ENCODE measurements around the gene GRM7.

Gene GRM7

DNA sequence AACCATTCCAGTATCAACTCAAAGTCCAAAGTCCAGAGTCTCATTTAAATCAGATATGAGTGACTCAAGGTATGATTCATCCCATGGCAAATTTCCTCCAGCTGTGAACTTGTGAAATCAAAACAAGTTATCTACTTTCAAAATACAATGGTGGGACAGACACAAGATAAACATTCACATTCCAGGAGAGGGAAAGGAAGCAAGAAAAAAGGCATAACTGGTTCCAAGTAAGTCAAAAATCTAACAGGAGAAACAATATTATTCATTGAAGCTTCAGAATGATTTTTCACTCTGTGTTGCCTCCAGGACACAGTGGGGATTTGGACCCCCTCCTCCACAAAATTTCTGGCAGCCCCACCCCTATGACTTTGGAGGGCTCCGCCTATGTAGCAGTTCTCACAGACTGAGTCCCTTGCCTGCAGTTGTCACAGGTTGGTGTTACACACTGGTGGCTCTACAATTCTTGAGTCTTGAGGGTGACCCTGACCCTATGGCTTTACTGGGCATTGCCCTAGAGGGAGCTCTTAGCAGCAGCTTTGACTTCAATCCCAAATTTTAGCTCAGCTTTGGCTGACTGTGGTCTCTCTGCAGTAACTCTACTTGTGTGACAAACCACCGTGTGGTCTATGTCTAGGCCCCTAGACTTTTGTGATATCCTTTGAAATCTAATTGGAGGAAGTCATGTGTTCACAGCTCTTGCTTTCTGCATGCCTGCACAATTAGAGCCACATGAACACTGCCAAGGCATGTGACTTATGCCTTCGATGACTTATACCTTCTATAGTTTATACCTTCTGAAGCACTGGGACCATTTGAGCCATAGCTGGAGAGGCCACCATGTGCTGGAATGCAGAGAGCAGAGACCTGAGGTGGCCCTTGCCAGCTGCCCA, 644.2 kb downstream of the GRM7 start:
- no peak overlapping the region for H3K4me3 ChIP-seq (ENCODE audit: low read depth, low read length)
- in situ Hi-C loops (cut with HindIII; ENCODE audit: low sequenced_read_pairs) = no loop called here
- TF ChIP-seq CTCF (IDR thresholded peaks at IDR 0.05; ENCODE audit: low read depth, low read length, missing control alignments) = peak; percentile 31
- DNase-seq (ENCODE audit: low read depth) = peak; percentile 99

DNA sequence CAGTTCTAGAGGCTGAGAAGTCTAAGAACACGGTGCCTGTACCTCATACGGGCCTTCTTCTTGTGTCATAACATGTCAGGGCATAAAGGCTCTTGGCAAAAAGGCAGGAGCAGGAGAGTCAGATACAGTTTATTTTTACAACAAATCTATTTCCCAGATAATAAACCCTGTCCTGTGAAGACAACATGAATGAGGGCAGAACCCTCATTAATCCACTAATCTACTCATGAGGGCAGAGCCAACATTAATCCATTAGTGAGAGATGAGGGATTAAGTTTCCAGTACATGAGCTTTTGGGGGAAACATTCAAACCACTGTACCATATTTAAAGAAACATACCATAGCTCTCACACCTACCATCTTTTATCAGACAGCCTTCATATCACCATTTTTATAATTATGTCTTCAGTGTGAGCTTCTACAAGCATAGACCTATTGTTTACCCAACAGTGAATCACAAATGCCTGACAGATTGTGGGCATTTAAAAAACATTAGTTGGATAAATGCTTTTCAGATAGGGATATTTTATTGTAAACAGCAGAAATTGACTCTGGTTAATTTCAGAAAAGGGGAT, 645.8 kb downstream of the GRM7 start:
- H3K4me3 ChIP-seq (ENCODE audit: low read depth, low read length) = no peak overlapping the region
- DNase-seq (ENCODE audit: low read depth) = no peak
- in situ Hi-C loops (cut with HindIII; ENCODE audit: low sequenced_read_pairs) = no loop called here
- TF ChIP-seq CTCF (IDR thresholded peaks at IDR 0.05; ENCODE audit: low read depth, low read length, missing control alignments) = no peak

DNA sequence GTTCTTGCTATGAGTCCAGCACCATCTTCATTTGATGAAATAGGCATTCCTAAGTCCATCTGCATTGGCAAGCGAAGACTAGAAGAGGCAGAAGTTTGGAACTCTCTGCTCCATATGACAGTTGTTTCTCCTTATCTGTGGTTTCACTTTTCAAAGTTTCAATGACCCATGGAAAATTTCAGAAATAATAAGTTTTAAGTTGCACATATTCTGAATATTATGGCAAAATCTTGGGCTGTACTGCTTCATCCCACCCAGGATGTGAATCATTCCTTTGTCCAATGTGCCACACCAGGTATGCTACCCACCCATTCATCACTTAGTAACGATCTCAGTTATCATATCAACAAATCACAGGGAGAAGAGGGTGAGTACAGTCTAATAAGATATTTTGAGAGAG, 647.9 kb downstream of the GRM7 start:
- in situ Hi-C loops (cut with HindIII; ENCODE audit: low sequenced_read_pairs) = no loop called here
- DNase-seq (ENCODE audit: low read depth) = peak; percentile 42
- TF ChIP-seq CTCF (IDR thresholded peaks at IDR 0.05; ENCODE audit: low read depth, low read length, missing control alignments) = no peak

GRCh38 chr3:7512048-7512447, 651.1 kb downstream of the GRM7 start:
- in situ Hi-C loops (cut with HindIII; ENCODE audit: low sequenced_read_pairs) = no loop called here
- no peak for TF ChIP-seq CTCF (IDR thresholded peaks at IDR 0.05; ENCODE audit: low read depth, low read length, missing control alignments)

More for the DNA sequence above, 647.9 kb downstream of the GRM7 start:
- H3K4me3 ChIP-seq (ENCODE audit: low read depth, low read length) = no peak overlapping the region

DNA sequence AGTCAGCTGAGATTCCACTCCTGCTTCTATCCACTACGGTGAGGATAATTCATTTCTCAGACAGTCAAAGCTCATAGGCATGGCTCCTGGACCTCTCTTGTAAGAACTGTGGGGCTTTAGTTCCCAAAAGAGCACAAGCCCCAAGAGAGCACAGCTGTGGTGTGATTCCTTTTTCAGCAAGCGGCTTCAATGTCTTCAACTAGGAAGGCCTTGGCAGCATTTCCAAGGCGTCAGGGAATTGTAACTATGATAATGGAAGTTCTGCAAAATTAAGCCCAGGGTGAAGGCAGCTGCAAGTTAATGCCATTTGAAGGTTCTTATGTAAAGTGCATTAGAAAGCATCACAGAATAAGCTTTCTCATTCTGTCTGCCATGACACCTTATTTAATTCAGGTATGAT, 657.1 kb downstream of the GRM7 start:
- no peak for TF ChIP-seq CTCF (IDR thresholded peaks at IDR 0.05; ENCODE audit: low read depth, low read length, missing control alignments)
- in situ Hi-C loops (cut with HindIII; ENCODE audit: low sequenced_read_pairs) = no loop called here
- H3K4me3 ChIP-seq (ENCODE audit: low read depth, low read length) = no peak overlapping the region
- DNase-seq (ENCODE audit: low read depth) = no peak

More at GRCh38 chr3:7512048-7512447, 651.1 kb downstream of the GRM7 start:
- DNase-seq (ENCODE audit: low read depth) = no peak
- H3K4me3 ChIP-seq (ENCODE audit: low read depth, low read length) = no peak overlapping the region

- TF ChIP-seq CTCF (IDR thresholded peaks at IDR 0.05; ENCODE audit: low read depth, low read length, missing control alignments) = no peak
- in situ Hi-C loops (cut with HindIII; ENCODE audit: low sequenced_read_pairs) = no loop called here
- peak; percentile 40 for DNase-seq (ENCODE audit: low read depth)
- H3K4me3 ChIP-seq (ENCODE audit: low read depth, low read length) = no peak overlapping the region
Observed at GRCh38 chr3:7518456-7518855, 657.5 kb downstream of the GRM7 start.
